HL-60 (cell line): Measurements from ENCODE around the gene SNX9.

Experiments
- CTCF ChIP-seq: IDR thresholded peaks from one replicate; pipeline ENCODE4 v1.5.1; 2011; ENCODE audit warnings: low read length, control low read depth, inconsistent platforms; ENCODE audit not compliant: insufficient read depth
- POLR2AphosphoS5 ChIP-seq: IDR thresholded peaks from 2 replicates; pipeline ENCODE4 v1.6.1; 2012; ENCODE audit warnings: low read depth

GRCh38 chr6:157877149-157877548, 54.1 kb downstream of the SNX9 start:
- TF ChIP-seq CTCF (no peak), POLR2AphosphoS5 (no peak)
